Measurements from ENCODE around the gene PKDREJ. TPM values are rescaled to one million over a fixed set of nuclear protein-coding genes. Genes with fewer than 3 reads are reported as not detected.

Gene PKDREJ
- total RNA-seq, 1 experiment from 2014 or later: not detected

DNA sequence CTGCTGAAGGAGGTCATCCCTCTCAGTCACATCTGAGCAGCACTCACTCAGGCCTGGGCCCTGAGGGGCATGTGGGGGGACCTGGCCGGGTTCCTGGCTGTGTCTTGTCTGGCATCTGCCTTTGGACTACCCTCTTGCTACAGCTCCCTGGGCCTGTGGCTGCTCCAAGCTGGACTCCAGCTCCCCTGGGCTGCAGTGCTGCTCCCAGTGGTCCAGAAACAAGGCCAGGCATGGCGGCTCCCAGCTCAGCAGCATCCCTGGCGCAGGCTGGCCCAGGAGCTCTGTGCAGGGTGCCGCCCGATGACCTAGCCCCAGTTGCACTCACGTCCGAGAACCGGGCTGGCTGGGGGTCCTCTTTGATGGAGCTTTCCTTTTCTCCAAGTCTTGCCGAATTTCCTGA, 18.4 kb downstream of the PKDREJ start:
- Histone ChIP-seq H3K4me1 (ENCODE audit: control insufficient read depth, insufficient read depth, low read length) (no peaks in the 10 kb centered on the region; the same call in 1 of the 2 replicates), H3K4me3 (ENCODE audit: low read depth in 2 of 2, low read length in 2 of 2) (no peak overlapping the region), H3K27ac (ENCODE audit: low read length) (no peak overlapping the region), H3K36me3 (ENCODE audit: control insufficient read depth, insufficient read depth, low read length) (no peaks in the 10 kb centered on the region), H3K27me3 (ENCODE audit: control insufficient read depth, insufficient read depth, low read length) (no peaks in the 10 kb centered on the region), H3K9me3 (ENCODE audit: control insufficient read depth, insufficient read depth, low read depth, low read length) (no peaks in the 10 kb centered on the region)
- DNase-seq (ENCODE audit: low read depth, low spot score) (no peak), ATAC-seq (no peak)
- intact Hi-C loops (cut with micrococcal nuclease; ENCODE audit: unreplicated experiment) (no loop called here), in situ Hi-C loops (cut with HindIII; ENCODE audit: low pct_unique_long_range_greater_than_20kb, low sequenced_read_pairs) (no loop called here)
- ChIA-PET CTCF (no interaction called here), POLR2A (no interaction called here)
- TF ChIP-seq, protein P1, sequence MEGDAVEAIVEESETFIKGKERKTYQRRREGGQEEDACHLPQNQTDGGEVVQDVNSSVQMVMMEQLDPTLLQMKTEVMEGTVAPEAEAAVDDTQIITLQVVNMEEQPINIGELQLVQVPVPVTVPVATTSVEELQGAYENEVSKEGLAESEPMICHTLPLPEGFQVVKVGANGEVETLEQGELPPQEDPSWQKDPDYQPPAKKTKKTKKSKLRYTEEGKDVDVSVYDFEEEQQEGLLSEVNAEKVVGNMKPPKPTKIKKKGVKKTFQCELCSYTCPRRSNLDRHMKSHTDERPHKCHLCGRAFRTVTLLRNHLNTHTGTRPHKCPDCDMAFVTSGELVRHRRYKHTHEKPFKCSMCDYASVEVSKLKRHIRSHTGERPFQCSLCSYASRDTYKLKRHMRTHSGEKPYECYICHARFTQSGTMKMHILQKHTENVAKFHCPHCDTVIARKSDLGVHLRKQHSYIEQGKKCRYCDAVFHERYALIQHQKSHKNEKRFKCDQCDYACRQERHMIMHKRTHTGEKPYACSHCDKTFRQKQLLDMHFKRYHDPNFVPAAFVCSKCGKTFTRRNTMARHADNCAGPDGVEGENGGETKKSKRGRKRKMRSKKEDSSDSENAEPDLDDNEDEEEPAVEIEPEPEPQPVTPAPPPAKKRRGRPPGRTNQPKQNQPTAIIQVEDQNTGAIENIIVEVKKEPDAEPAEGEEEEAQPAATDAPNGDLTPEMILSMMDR (IDR thresholded peaks at IDR 0.05): no peak
- TF ChIP-seq SIN3A (IDR thresholded peaks at IDR 0.05; ENCODE audit: borderline replicate concordance, insufficient read depth, low read depth, low read length) (no peak), TCF7L2 (IDR thresholded peaks at IDR 0.05; ENCODE audit: low read depth, low read length) (no peak)
- TF ChIP-seq, protein P2, sequence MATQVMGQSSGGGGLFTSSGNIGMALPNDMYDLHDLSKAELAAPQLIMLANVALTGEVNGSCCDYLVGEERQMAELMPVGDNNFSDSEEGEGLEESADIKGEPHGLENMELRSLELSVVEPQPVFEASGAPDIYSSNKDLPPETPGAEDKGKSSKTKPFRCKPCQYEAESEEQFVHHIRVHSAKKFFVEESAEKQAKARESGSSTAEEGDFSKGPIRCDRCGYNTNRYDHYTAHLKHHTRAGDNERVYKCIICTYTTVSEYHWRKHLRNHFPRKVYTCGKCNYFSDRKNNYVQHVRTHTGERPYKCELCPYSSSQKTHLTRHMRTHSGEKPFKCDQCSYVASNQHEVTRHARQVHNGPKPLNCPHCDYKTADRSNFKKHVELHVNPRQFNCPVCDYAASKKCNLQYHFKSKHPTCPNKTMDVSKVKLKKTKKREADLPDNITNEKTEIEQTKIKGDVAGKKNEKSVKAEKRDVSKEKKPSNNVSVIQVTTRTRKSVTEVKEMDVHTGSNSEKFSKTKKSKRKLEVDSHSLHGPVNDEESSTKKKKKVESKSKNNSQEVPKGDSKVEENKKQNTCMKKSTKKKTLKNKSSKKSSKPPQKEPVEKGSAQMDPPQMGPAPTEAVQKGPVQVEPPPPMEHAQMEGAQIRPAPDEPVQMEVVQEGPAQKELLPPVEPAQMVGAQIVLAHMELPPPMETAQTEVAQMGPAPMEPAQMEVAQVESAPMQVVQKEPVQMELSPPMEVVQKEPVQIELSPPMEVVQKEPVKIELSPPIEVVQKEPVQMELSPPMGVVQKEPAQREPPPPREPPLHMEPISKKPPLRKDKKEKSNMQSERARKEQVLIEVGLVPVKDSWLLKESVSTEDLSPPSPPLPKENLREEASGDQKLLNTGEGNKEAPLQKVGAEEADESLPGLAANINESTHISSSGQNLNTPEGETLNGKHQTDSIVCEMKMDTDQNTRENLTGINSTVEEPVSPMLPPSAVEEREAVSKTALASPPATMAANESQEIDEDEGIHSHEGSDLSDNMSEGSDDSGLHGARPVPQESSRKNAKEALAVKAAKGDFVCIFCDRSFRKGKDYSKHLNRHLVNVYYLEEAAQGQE (IDR thresholded peaks at IDR 0.05; ENCODE audit: insufficient read depth in 1 of 2, low read depth in 2 of 2, low read length in 1 of 2): no peak
- no TSS peak for BruUV-seq (replicated peaks)

DNA sequence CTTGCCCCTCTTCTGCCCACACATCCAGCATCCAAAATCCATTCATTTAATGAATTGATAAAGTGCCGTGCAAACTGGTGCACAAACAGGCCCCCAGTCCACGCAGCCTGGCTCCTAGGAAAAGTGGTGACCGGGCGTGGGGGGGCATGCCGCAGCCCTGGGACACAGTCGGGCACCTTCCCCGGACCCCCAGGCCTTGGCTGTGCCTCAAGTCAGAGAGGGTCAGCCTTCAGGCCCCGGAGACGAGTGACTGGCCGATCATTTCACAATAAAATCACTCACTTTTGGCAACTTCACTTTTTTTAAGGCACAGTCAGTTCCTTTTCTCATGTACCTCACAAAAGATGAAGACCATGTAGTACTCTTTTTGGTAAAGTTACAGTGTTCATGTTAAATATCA, 21.1 kb downstream of the PKDREJ start:
- ATAC-seq: no peak
- Histone ChIP-seq H3K9me3 (ENCODE audit: control insufficient read depth, insufficient read depth, low read depth, low read length) (no peaks in the 10 kb centered on the region), H3K27ac (ENCODE audit: low read length) (no peak overlapping the region), H3K4me3 (ENCODE audit: low read depth in 2 of 2, low read length in 2 of 2) (no peak overlapping the region), H3K36me3 (ENCODE audit: control insufficient read depth, insufficient read depth, low read length) (no peaks in the 10 kb centered on the region), H3K27me3 (ENCODE audit: control insufficient read depth, insufficient read depth, low read length) (no peaks in the 10 kb centered on the region), H3K4me1 (ENCODE audit: control insufficient read depth, insufficient read depth, low read length) (no peaks in the 10 kb centered on the region)
- TF ChIP-seq SIN3A (IDR thresholded peaks at IDR 0.05; ENCODE audit: borderline replicate concordance, insufficient read depth, low read depth, low read length): no peak
- no peak for TF ChIP-seq TCF7L2 (IDR thresholded peaks at IDR 0.05; ENCODE audit: low read depth, low read length)
- DNase-seq (ENCODE audit: low read depth, low spot score): no peak
- ChIA-PET CTCF (no interaction called here), POLR2A (no interaction called here)
- intact Hi-C loops (cut with micrococcal nuclease; ENCODE audit: unreplicated experiment): no loop called here
- BruUV-seq (replicated peaks): no TSS peak
- in situ Hi-C loops (cut with HindIII; ENCODE audit: low pct_unique_long_range_greater_than_20kb, low sequenced_read_pairs): no loop called here

DNA sequence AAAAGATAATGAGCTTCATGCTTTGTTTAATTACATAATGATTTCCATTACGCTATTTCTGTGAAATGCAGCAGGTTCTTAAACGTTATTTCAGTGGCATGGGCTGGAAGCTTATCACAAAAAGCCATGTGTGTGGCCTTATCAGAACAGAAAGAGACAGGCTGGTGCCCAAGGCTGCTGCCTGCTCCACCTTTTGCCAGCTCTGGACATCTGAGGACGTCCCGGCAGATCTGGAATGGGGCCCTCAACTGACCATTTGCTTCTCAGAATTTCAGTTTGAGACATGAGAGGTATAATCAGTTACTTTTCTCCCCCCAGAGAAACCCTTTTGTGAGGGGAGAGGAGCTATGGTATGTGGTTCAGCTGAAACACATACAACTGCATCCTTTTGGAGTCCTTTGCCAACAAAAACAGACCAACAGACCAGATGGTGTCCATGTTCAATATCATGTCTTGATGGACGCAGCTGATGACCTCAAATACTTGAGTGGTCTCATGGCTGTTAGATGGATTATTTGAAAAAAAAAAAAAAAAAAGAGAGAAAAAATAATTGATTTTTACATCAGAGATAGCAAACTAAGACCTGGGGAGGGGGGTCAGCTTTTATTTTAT, 21.6 kb downstream of the PKDREJ start:
- ATAC-seq (no peak), DNase-seq (ENCODE audit: low read depth, low spot score) (no peak)
- ChIA-PET CTCF (no interaction called here), POLR2A (no interaction called here)
- no peaks in the 10 kb centered on the region for H3K27me3 ChIP-seq (ENCODE audit: control insufficient read depth, insufficient read depth, low read length)
- in situ Hi-C loops (cut with HindIII; ENCODE audit: low pct_unique_long_range_greater_than_20kb, low sequenced_read_pairs): no loop called here
- H3K4me1 ChIP-seq (ENCODE audit: control insufficient read depth, insufficient read depth, low read length): no peaks in the 10 kb centered on the region
- intact Hi-C loops (cut with micrococcal nuclease; ENCODE audit: unreplicated experiment): no loop called here
- no TSS peak for BruUV-seq (replicated peaks)
- H3K4me3 ChIP-seq (ENCODE audit: low read depth in 2 of 2, low read length in 2 of 2): no peak overlapping the region
- TF ChIP-seq, protein P1 (IDR thresholded peaks at IDR 0.05): no peak
- no peak for TF ChIP-seq POLR2AphosphoS5 (IDR thresholded peaks at IDR 0.05; ENCODE audit: low read depth, low read length)
- TF ChIP-seq TCF7L2 (IDR thresholded peaks at IDR 0.05; ENCODE audit: low read depth, low read length): no peak
- no peak for TF ChIP-seq SIN3A (IDR thresholded peaks at IDR 0.05; ENCODE audit: borderline replicate concordance, insufficient read depth, low read depth, low read length)
- TF ChIP-seq, protein P2 (IDR thresholded peaks at IDR 0.05; ENCODE audit: insufficient read depth in 1 of 2, low read depth in 2 of 2, low read length in 1 of 2): no peak
- H3K36me3 ChIP-seq (ENCODE audit: control insufficient read depth, insufficient read depth, low read length): no peaks in the 10 kb centered on the region
- H3K27ac ChIP-seq (ENCODE audit: low read length): no peak overlapping the region
- no peaks in the 10 kb centered on the region for H3K9me3 ChIP-seq (ENCODE audit: control insufficient read depth, insufficient read depth, low read depth, low read length)
